GM20431 (cell line): ENCODE measurements around the gene UBLCP1.
"Not testable (repeated sequence)": the region's sequence is repeated elsewhere in the genome, so short reads cannot be mapped to it uniquely, and the experiment has no call there.

Experiments
- in situ Hi-C: fragments of 300-500 bp; cut with MseI, MboI; formaldehyde crosslinking; loops from one replicate; pipeline ENCODE4 v1.15.0; 2020; ENCODE audit warnings: low sequenced_read_pairs; ENCODE audit not compliant: unreplicated experiment

UBLCP1 gene, protein sequence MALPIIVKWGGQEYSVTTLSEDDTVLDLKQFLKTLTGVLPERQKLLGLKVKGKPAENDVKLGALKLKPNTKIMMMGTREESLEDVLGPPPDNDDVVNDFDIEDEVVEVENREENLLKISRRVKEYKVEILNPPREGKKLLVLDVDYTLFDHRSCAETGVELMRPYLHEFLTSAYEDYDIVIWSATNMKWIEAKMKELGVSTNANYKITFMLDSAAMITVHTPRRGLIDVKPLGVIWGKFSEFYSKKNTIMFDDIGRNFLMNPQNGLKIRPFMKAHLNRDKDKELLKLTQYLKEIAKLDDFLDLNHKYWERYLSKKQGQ

DNA sequence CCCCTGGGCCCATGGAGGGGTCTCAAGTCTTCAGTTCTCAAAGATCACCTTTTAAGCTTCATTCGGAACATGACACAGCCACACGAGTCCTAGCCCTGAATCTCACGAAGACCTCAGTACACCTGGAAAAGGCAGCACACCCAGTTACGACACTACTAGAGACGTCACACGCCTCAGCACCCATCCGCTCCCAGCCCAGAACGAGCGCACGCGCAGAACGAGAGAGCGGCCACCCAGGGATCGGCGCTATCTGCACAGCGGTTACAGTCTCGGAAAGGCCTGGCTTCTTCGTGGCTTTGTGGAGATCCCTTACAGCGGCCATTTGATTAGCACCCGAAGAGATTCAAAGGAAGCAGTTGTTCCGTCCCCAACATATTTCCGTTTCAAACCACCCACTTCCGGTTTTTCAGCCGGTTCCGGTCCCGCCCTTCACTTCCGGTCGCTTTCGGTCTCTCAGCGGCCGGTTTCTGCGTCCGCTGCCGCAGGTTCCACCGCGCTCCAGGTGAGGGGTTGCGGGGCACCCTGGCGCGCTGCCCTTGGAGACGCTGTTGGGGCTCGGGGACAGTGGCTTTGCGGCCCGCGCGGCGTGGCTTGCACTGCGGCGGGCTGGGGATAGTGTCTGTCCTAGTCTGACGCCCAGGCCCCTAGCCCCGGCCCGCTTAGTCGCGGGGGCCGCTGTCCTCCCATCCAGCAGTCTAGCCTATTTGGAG is at the start of gene UBLCP1:
UBLCP1 (plus strand) TSS at position 432 of the 710 bp plus-strand sequence. CDS start 5,626 bp downstream, outside the sequence.
- in situ Hi-C loops: no loop called here

DNA sequence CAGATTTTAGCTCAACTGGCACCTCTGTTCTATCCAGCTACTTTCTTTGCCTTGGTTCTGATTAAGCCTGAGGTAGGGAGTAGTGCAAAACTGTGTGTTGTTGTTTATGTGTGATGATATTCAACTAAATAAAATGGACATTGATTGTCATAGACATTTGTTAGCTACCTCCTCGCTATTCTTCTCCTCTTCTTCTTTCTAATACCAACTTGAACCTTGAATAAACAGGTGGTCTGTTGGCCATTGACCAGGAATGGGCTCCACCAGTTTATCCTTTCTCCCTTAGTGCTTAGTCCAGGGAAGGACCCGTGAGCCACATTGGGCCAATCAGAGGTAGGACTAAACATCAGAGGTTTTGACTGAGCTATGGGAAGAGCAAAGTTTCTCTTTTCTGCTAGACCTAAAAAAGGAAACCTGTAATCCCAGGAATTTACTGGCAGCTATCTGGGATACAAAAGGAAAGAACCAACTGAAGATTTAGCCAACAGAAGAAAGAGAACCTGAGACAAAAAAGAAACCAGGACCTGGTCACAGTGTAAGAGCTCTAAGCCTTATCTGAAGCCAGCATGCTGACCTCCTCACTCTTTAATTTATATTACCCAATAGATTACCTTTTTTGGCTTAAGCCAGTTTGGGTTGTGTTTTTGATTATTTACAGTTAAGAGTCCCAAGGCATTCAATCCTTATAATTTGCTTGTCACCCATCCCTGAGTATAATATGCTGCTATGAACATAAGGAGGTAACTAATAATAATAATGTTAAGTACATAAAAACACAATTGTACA is 48.4 kb upstream of the UBLCP1 start:
- in situ Hi-C loops: no loop called here

DNA sequence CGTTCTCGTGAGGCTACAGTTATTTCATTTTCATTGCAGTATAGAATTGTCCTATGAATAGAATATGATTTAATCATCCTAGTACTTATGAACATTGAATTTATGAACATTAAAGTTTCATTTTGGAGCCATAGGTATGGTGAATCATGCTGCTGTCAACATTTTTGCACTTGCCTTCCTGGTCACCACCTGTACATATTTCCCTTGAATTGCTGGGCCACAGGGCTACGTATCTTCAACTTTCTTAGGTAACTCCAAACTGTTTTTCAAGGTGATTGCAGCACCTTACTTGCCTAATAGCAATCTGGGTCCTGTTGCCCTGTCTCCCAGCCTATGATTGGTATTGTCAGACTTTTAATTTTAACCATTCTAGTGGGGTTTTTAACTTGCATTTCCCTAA is 47.2 kb upstream of the UBLCP1 start:
- in situ Hi-C loops: no loop called here

DNA sequence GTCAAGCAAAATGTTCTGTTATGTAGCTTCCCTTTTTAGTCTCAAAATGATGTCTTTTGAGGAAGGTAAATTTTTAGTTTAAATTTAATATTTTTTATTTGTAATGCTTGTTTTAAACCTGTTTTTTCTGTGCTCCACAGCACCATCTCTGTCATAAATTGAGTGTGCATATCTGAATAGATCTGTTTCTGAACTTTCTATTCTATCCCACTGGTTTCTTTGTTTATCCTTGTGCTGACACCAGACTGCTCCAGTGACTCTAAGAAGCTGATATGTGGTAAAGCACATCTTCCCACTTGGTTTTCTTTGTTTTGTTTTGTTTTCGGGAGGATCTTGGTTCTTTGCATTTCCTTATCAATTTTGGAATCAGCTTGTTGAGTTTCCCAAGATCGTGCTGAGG is 46.6 kb upstream of the UBLCP1 start:
- in situ Hi-C loops: no loop called here

DNA sequence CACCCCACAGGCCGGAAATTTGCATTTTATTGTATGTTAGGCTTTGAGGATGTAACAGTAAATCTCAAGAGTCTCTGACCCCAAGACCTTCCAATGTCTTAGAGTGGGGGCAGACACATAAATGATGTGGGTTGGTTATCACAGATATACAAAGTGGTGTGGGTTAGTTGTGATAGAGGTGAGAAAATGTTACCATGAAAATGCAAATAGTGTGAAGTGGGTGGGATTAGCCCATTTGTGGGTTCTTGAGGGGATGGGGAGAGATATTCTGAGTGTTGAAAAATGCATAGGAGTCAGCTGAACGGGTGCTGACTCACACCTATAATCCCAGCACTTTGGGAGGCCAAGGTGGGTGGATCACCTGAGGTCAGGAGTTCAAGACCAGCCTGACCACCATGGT is 45.9 kb upstream of the UBLCP1 start:
- in situ Hi-C loops: no loop called here

DNA sequence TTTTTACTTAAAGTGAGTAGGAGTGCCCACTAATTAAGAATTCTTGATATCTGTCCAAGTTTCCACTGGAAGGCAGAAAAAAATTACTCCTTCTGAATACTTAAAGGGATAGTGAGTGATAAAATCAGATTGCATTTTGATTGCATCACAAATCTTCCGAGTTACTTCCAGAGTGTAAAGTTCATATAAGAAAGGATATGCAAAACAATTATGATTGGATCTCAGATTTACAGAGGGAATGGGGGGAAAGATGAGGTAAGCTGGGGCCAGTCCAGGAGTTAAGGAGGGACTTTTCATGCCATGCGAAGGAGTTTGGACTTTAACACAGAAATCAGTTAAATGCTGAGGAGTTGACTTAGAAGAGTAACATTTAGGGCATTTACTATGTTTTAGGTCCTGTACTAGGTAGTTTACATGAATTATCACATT is 44.5 kb upstream of the UBLCP1 start:
- in situ Hi-C loops: no loop called here

DNA sequence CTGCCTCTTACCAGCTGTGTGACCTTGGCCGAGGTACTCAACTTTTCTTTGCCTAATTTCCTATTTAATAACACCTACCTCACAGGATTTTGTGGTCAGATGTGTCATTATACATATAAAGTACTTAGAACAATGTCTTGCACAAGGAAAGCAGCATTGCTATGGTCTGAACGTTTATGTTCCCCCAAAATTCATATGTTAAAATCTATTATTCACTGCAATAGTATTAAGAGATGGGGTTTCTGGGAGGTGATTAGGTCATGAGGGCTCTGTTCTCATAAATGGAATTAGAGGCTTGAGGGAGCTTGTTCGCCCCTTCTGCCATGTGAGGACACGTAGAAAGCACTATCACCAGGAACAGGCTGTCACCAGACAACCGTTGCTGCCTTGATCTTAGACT is 42.9 kb upstream of the UBLCP1 start:
- in situ Hi-C loops: no loop called here

DNA sequence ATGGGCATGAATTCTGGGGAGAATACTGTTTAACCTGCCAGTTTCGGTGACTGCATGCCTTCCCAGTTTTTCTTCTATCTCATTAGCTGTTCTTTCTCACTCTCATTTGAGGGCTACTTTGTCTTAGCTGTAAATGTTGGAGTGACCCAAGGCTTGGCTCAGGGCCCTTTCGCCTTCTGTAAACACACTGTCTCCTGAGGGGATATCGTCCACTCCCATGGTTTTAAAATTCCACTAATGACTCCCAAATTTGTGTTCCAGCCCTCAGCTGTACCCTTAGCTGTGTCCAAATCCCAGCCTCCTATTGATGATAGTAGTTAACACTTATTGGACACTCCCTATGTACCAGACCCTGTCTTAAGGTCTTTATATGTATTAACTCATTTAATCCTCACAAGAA is 39.6 kb upstream of the UBLCP1 start:
- in situ Hi-C loops: no loop called here

DNA sequence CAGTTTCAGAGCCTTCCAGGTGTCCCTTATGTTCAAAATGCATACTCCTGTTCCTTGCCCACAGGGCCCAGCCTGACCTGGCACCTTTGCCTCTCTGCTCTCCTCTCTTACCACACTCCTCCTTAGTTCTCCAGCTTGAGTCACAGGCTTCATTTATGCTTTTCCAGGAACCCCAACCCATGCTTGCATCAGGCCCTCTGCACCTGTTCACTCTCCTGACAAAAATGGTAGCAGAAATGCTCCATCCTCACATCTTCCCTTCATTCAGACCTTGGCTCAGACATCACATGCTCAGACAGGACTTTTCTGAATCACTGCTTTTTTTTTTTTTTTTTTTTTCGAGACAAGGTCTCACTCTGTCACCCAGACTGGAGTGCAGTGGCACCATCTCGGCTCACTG is 38.6 kb upstream of the UBLCP1 start:
- in situ Hi-C loops: no loop called here

DNA sequence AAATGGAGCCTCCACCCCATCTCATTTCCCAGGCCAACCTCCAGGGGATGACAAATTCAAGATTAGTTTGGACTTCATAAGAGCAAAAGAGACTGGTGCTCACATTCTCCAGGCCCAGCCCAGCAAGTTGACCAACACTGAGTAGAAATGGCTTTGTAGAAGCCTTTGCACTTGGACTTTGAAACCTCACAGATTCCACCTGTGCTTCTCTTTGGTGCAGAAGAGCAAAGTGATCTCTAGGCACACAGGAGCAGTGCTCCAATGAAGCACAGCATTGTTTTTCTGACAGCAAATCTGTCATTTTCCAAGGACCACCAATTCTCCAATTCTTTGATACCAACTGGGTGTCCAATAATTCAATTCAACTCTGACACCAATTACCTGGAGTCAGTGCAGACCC is 36.6 kb upstream of the UBLCP1 start:
- in situ Hi-C loops: no loop called here

DNA sequence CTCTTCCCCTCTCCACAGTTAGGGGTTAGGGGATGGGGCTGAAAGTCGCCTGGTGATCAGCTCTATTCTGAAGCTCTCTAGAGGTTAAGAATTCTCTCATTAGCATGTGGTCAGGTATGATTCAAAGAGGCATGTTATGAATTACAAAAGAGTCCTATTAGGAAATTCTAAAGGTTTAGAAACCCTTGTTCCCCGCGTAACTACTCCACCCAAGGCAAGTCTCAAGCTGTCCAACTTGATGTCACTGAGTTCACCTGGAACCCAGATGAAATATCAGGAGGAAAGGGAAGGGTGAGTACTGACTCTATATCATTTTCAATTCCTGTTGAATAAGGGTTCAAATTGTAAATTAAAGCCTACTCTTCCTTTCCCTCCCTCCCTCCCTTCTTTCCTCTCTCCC is 35.6 kb upstream of the UBLCP1 start:
- in situ Hi-C loops: no loop called here

DNA sequence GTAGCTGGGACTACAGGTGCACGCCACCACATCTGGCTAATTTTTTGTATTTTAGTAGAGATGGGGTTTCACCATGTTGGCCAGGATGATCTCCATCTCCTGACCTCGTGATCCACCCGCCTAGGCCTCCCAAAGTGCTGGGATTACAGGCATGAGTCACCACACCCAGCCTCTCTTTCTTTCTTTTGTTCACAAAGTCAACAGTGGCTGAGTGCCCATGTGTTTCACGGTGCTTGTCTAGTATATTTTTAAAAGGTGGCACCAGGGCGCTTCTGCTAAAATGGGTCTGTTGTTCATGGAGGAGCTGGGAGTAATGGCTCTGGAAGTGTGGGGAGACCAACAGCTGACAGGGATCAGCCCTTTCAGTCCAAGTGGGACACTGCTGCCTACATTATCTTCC is 35.0 kb upstream of the UBLCP1 start:
- in situ Hi-C loops: not testable (repeated sequence)

DNA sequence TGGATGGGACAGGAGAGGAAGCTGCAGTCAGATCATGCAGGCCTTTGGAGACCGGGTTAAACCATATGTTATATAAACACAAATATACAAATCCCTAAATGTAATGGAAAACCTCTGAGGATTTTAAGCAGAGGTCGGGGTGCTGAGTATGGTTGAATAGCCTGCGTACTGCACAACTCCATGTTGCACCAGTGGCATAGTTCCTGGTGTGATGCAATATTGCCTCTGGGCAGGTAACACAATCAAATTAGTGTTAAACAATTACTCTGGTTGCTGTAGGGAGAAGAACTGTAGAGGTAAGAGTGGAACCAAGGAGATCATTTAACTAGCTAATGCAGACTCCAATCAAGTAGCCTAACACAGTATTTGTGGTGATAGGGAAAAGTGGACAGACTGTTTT is 32.4 kb upstream of the UBLCP1 start:
- in situ Hi-C loops: no loop called here

DNA sequence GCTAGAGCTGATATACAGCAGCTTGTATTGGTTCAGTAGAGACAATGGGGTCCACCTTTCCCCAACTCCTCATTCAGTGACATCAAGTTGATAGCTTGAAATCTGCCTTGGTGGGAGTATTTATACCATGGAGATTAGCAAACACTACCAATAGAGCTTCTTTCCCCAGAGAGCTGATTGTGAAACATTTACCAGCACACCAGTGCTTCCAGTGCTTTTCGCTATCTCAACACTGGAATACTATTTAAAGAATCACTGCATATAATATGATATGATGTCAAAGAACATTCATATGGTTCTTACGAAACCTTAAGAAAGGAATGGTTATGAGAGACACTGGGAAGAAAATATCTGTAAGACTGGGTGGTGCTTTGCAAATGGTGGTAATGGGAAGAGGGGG is 31.9 kb upstream of the UBLCP1 start:
- in situ Hi-C loops: no loop called here

DNA sequence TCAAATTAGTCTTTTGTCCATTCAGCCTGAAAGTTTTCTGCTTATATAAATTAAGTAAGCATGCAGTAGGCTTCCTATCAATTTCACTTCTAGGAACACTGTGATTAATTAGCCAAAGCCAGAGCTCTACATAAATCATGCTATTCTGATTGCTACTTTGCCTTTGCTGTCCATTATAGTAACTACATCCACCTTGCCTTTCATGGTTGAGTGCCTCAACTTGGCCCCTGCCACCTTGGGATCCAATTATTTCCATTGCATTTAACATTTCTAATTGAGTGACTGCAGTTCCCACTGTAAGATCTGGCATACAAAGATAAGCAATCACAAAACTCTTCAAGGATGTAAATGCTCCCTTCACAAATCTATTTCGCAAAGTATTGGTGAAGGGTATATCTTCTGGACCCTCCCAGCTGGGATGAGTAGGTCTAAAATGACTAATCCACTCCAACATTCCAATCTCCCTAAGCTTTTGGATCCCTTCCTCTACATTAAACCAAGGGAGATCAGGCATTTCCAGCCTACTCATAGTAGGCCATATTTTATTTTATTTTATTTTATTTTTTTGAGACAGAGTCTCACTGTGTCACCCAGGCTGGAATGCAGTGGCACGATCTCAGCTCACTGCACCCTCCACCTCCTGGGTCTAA is 27.1 kb upstream of the UBLCP1 start:
- in situ Hi-C loops: not testable (repeated sequence)

DNA sequence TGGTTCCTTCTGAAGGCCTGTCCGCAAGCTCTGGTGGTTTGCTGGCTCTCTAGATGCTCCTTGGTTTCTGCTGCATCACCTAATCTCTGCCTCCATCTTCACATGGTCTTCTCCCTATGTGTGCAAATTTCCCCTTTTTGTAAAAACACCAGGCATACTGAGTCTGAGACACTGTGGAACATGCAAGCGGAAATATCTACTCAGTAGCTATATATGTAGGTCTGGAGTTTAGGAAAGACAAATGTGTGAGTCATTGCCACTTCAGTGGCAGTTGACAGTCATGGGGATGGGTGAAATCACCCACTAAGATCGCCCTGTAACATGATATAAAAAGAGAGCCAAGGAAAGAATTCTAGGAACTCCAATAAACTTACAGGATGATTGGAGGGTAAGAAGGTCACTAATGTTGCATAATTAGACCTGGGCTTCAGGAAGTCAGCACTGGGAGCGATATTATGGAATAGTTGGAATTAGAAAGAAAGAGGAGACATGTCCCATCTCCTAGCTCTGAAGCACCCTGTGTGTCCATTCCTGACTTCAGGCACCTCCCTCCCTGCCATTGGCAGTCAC is 22.7 kb upstream of the UBLCP1 start:
- in situ Hi-C loops: no loop called here

DNA sequence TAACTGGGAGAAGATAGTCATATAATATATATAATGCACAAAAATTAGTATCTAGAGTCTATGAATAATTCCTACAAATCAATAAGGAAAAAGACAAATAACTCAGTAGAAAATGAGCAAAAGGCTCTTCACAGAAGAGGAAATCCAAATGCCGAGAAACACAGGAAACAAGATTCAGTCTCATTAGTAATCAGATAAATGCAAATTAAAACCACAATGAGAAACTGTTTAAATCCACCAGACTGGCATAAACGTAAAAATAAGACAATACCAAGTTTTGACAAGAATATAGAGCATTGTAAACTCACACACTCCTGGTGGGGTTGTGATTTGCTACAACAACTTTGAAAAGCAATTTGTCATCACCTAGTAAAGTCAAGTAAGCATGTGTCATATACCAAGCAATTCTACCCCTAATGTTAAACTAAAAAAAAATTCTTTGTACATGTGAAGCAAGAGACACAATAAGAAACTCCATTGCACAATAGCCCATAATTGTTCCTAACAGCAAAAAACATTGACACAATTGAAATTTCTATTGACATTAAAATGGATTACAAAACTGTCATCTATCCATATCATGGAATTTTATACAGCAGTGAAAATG is 21.0 kb upstream of the UBLCP1 start:
- in situ Hi-C loops: no loop called here

DNA sequence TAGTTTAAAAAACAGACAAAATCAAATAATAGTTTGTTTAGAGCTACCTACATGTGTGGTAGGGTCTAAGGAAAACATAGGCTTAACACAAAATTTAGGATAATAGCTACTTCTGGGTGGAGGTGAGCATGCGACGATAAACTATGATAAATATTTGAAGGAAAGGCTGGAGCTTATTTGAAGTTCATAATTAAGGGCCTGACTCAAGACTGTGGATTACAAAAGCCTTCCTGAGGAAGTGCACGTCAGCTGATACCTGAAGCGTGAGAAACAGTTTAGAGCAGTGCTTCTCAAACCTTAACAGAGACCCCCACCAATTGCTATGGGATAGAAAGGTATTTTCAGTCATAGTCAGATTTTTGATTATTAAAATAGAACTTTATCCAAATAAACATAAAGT is 20.4 kb upstream of the UBLCP1 start:
- in situ Hi-C loops: no loop called here

DNA sequence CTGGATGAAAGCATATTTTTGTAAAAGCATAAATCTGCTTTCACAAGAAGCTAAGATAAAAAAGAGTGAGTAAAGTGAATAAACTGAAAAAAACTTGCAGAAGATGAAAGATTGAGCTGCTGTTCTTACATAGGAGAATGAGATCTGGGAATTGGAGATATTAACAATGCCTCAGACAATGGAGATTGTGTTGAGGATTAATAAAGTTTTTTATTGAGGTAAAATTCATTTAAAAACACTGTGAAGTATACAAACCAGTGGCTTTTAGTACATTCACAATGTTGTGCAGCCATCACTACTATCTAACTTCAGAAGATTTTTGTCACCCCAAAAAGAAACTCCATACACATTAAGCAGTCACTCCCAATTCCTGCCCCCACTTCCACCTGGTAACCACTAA is 19.7 kb upstream of the UBLCP1 start:
- in situ Hi-C loops: no loop called here

DNA sequence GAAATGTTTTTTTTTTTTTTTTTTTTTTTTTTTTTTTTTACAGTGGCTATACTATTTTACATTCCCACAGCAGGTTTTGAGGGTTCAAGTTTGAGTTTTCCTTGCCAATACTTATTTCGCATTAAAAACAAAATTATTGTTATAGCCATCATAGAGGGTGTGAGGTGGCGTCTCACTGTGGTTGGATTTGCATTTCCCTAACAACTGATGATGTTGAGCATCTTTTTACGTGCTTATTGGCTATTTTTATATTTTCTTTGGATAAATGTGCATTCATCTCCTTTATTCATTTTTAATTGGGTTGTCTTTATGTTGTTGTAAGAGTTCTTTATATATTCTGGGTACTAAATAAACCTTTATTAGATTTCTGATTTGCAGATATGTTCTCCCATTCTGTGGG is 18.9 kb upstream of the UBLCP1 start:
- in situ Hi-C loops: no loop called here
